GM18505 (cell line): ENCODE data around the gene HTR1E.

Source experiments
- ATAC-seq: cut with Tn5 transposase; IDR thresholded peaks from one replicate; pipeline ENCODE4 v1.9.1; 2021; ENCODE audit not compliant: unreplicated experiment
- POLR2A ChIP-seq: IDR thresholded peaks from 4 replicates; pipeline ENCODE4 v1.6.1; 2011; ENCODE audit warnings: borderline replicate concordance; ENCODE audit not compliant: insufficient read depth, insufficient read length; ENCODE audit errors: extremely low read depth

HTR1E gene

DNA sequence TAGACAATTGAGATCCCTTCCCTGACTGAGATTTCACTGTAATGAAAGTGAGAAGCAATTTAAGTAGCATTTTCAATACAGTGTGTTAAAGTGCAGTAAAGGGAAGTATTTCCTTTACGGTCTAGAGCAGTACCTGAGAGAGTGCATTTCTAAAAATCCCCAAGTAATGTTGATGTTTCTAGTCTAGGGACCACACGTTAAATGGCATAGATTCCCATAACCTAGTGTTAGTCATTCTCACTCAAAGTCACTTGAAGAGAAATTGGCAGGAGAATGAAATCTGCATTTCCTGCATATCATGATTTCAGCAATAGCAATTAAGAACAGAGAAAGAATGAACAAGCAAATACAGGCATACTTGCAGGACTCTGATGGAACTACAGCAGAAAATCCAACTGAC is 89.7 kb downstream of the HTR1E start:
- TF ChIP-seq POLR2A, result no peak
- ATAC-seq, result no peak

- ATAC-seq, result no peak
- no peak for TF ChIP-seq POLR2A
These were observed 92.5 kb downstream of the HTR1E start for GRCh38 chr6:87029711-87030314.

DNA sequence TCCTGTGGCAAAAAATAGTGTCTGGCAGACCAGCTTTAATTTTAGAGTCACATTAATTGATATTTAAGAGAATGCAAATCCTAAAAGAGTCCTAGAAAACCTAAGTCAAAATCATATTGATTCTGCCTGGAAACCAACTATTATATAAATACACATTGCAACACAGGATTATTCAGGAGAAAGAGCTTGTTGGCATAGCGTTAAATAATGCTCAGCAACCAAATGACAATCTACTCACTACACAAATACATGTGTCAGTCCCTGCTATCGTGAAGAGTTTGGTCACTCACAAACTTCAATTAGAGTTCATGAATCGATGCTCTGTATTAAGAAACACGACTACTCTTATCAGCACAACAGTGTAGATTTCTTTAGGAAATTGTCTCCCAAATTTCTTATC is 103.4 kb downstream of the HTR1E start:
- no peak for TF ChIP-seq POLR2A
- no peak for ATAC-seq

DNA sequence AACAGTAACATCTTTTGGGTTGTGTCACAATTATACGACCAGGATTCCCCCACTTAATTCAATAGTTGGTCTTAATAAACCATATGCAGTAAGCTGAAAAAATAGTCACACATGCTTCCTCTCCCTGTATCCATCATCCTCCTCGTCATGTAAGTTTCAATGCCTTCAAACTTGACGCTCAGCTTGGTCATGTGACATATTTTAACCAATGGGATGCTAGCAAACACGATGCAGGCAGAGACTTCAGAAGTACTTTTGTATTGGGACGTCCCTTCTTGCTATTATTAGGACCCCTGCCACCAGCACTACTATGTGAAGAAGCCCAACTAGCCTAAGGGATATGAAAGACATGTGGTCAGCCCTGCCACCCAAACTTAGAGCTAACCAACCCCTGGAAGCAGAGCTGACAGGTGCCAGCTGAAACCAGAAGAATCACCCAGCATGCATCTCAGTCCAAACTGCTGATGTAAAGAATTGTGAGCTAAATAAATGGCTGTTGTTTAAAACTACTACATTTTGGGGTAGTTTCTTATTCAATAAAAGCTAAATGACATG is 108.3 kb downstream of the HTR1E start:
- ATAC-seq, result no peak
- TF ChIP-seq POLR2A, result no peak

- no peak for TF ChIP-seq POLR2A
- ATAC-seq, result no peak
These were observed 112.5 kb downstream of the HTR1E start for GRCh38 chr6:87049779-87050178.

- ATAC-seq, result no peak
- TF ChIP-seq POLR2A, result no peak
These were observed 116.0 kb downstream of the HTR1E start for GRCh38 chr6:87053312-87053711.

DNA sequence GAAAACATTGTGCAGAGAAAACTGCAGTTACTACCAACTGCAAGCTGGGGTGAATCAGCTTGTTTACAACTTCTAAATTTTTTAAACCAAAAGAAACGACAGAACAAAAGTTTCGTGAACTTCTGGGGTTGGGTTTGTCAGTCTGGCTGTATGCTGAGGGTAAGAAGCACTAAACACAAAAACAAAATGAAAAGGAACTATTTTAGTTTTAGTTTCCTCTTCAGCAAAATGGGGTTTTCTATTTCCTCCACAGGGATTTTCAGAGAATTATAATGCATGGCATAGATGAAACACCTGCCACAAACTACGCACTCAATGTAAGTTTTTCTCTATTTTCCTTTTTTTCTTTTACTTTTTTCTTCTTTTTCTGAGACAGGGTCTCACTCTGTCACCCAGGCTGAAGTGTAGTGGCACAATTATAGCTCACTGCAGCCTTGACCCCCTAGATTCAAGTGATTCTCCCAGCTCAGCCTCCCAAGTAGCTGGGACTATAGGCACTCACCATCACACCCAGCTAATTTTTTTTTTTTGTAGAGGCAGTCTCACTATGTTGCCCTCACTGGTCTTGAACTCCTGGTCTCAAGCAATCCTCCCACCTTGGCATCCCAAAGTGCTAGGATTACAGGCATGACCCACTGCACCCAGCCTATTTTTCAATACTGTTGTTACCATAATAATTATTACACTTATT is 117.0 kb downstream of the HTR1E start:
- no peak for ATAC-seq
- TF ChIP-seq POLR2A, result no peak

GRCh38 chr6:87059943-87060342 is 122.6 kb downstream of the HTR1E start:
- TF ChIP-seq POLR2A, result no peak

GRCh38 chr6:87065117-87065516 is 127.8 kb downstream of the HTR1E start:
- no peak for TF ChIP-seq POLR2A
- no peak for ATAC-seq

More at GRCh38 chr6:87059943-87060342, 122.6 kb downstream of the HTR1E start:
- no peak for ATAC-seq
